CD4-positive, CD25-positive, alpha-beta regulatory T cell (primary cell): Measurements from ENCODE around the gene EME1. TPM values are rescaled to one million over a fixed set of nuclear protein-coding genes. Genes with fewer than 3 reads are reported as not detected.
"Not testable (repeated sequence)": the region's sequence is repeated elsewhere in the genome, so short reads cannot be mapped to it uniquely, and the experiment has no call there.

Experiments
- ATAC-seq, 2 donors: fragments of 150-1000 bp; cut with Tn5 transposase; one replicate each; pipeline ENCODE4 v1.10.0; 2021; ENCODE audit warnings: low read depth in 2 of 2, moderate number of reproducible peaks in 2 of 2, moderate library complexity in 1 of 2
- DNase-seq, 3 donors: peaks; one replicate each; pipeline versions ENCODE4 v3.0.0 to v3.0.0-alpha.2; 2012 to 2022; ENCODE audit warnings: mixed read lengths in 1 of 3
- H3K27ac ChIP-seq: one replicate; pipeline ENCODE4 v1.7.0; 2013; ENCODE audit warnings: mild to moderate bottlenecking, low read length; ENCODE audit not compliant: insufficient read depth, poor library complexity, severe bottlenecking
- H3K27me3 ChIP-seq: one replicate; pipeline ENCODE4 v1.7.0; 2013; ENCODE audit warnings: low read length; ENCODE audit not compliant: control insufficient read depth, insufficient read depth
- H3K36me3 ChIP-seq: one replicate; pipeline ENCODE4 v1.7.0; 2013; ENCODE audit warnings: mild to moderate bottlenecking, low read length, moderate library complexity; ENCODE audit not compliant: control insufficient read depth, insufficient read depth
- H3K4me1 ChIP-seq: 2 replicates; pipeline ENCODE4 v1.7.0; 2013; ENCODE audit warnings: mild to moderate bottlenecking, low read length; ENCODE audit not compliant: insufficient read depth, control insufficient read depth, poor library complexity, severe bottlenecking
- H3K4me3 ChIP-seq: one replicate; pipeline ENCODE4 v1.7.0; 2013; ENCODE audit warnings: low read depth, mild to moderate bottlenecking, low read length, moderate library complexity
- H3K9me3 ChIP-seq, 2 experiments: 1 replicate in 1 of 2; 2 replicates in 1 of 2; pipeline ENCODE4 v1.7.0; 2013; ENCODE audit warnings: low read length in 2 of 2, mild to moderate bottlenecking in 1 of 2, moderate library complexity in 1 of 2; ENCODE audit not compliant: control insufficient read depth in 2 of 2
- H3K27ac Mint-ChIP-seq, 3 donors: one replicate each; pipeline ENCODE4 v1.8.0; 2020 to 2022; ENCODE audit warnings: mild to moderate bottlenecking in 3 of 3, mixed read lengths in 3 of 3, moderate library complexity in 2 of 3
- H3K27me3 Mint-ChIP-seq: one replicate; pipeline ENCODE4 v1.8.0; 2022; ENCODE audit warnings: mild to moderate bottlenecking, mixed read lengths
- H3K36me3 Mint-ChIP-seq: one replicate; pipeline ENCODE4 v1.8.0; 2020; ENCODE audit warnings: mixed read lengths
- H3K4me1 Mint-ChIP-seq, 4 donors: one replicate each; pipeline ENCODE4 v1.8.0; 2020 to 2022; ENCODE audit warnings: mixed read lengths in 4 of 4, mild to moderate bottlenecking in 1 of 4
- H3K4me3 Mint-ChIP-seq, 4 donors: one replicate each; pipeline ENCODE4 v1.8.0; 2020 to 2022; ENCODE audit warnings: mild to moderate bottlenecking in 4 of 4, mixed read lengths in 4 of 4, moderate library complexity in 3 of 4
- H3K9me3 Mint-ChIP-seq, 7 donors: one replicate each; pipeline ENCODE4 v1.8.0; 2020 to 2022; ENCODE audit warnings: mixed read lengths in 7 of 7, mild to moderate bottlenecking in 3 of 7, moderate library complexity in 2 of 7
- polyA plus RNA-seq, 4 donors: library from polyadenylated mRNA; unstranded; fragments of 300-500 nt; fragmentation: Illumina TruSeq; gene quantifications; one replicate each; pipeline ENCODE4 v1.2.3, GENCODE V29; 2021
- total RNA-seq: library from RNA; stranded (reverse); gene quantifications from one replicate; pipeline ENCODE4 v1.2.3, GENCODE V29; 2022

The EME1 gene
- total and polyA plus RNA-seq, 5 donors from 2014 or later: 0.49 to 1.5 (median 0.70) TPM; not detected in 1

- Mint-ChIP-seq H3K36me3 (no peaks in the 10 kb centered on the region), H3K4me1 (peaks cover 5 to 49% (median 30%) of the 10 kb centered on the region in 4 donors), H3K27me3 (peaks cover 5% of the 10 kb centered on the region), H3K27ac (peak overlapping the region; percentile 88 to 95 (median 93)), H3K4me3 (peak overlapping the region; percentile 89 to 92 (median 90)), H3K9me3 (no peaks in the 10 kb centered on the region)
- ATAC-seq (no peak), DNase-seq (no peak)
- H3K4me3 ChIP-seq: peak overlapping the region; percentile 68
- H3K9me3 ChIP-seq: no peaks in the 10 kb centered on the region
- peak overlapping the region; percentile 68 for H3K27ac ChIP-seq
- peaks cover 30% of the 10 kb centered on the region for H3K4me1 ChIP-seq
- H3K36me3 ChIP-seq: no peaks in the 10 kb centered on the region
- H3K27me3 ChIP-seq: no peaks in the 10 kb centered on the region
These were observed 53.4 kb downstream of the EME1 start for GRCh38 chr17:50426472-50426782.

GRCh38 chr17:50426814-50427787 lies 54.1 kb downstream of the EME1 start:
- peak in 2 of 3 donors; percentile 26 to 45 for DNase-seq
- H3K27me3 Mint-ChIP-seq: no peaks in the 10 kb centered on the region
- peak overlapping the region; percentile 89 to 92 (median 90) for H3K4me3 Mint-ChIP-seq
- peak overlapping the region; percentile 88 to 95 (median 93) for H3K27ac Mint-ChIP-seq
- ATAC-seq: peak; percentile 47 to 53
- no peaks in the 10 kb centered on the region for H3K36me3 Mint-ChIP-seq
- peak overlapping the region; percentile 68 for H3K27ac ChIP-seq
- H3K27me3 ChIP-seq: no peaks in the 10 kb centered on the region
- H3K4me3 ChIP-seq: peak overlapping the region; percentile 68
- H3K9me3 ChIP-seq: no peaks in the 10 kb centered on the region
- peaks cover 26% of the 10 kb centered on the region for H3K4me1 ChIP-seq
- peaks cover 0 to 44% (median 26%) of the 10 kb centered on the region in 4 donors for H3K4me1 Mint-ChIP-seq
- no peaks in the 10 kb centered on the region for H3K9me3 Mint-ChIP-seq
- no peaks in the 10 kb centered on the region for H3K36me3 ChIP-seq

- not testable (repeated sequence) for ATAC-seq, H3K27me3 Mint-ChIP-seq, H3K36me3 Mint-ChIP-seq, H3K36me3 ChIP-seq, H3K27ac ChIP-seq, H3K27me3 ChIP-seq, DNase-seq, H3K9me3 Mint-ChIP-seq, H3K4me3 ChIP-seq, H3K9me3 ChIP-seq
- Mint-ChIP-seq H3K27ac (peak overlapping the region in 1 of 3 donors; percentile 95), H3K4me3 (peak overlapping the region in 3 of 4 donors; percentile 70 to 92 (median 91)), H3K4me1 (peaks cover 0 to 44% (median 25%) of the 10 kb centered on the region in 4 donors)
- H3K4me1 ChIP-seq: peaks cover 26% of the 10 kb centered on the region
These were observed 55.1 kb downstream of the EME1 start for GRCh38 chr17:50428126-50428525.

GRCh38 chr17:50428831-50429424 lies 55.9 kb downstream of the EME1 start:
- peaks cover 0 to 39% (median 23%) of the 10 kb centered on the region in 4 donors for H3K4me1 Mint-ChIP-seq
- DNase-seq: no peak
- no peaks in the 10 kb centered on the region for H3K36me3 Mint-ChIP-seq
- Histone ChIP-seq H3K27ac (no peak overlapping the region), H3K9me3 (no peaks in the 10 kb centered on the region), H3K4me1 (peaks cover 26% of the 10 kb centered on the region), H3K36me3 (no peaks in the 10 kb centered on the region), H3K4me3 (no peak overlapping the region), H3K27me3 (no peaks in the 10 kb centered on the region)
- ATAC-seq: no peak
- no peaks in the 10 kb centered on the region for H3K9me3 Mint-ChIP-seq
- no peaks in the 10 kb centered on the region for H3K27me3 Mint-ChIP-seq
- H3K27ac Mint-ChIP-seq: no peak overlapping the region
- H3K4me3 Mint-ChIP-seq: peak overlapping the region in 1 of 4 donors; percentile 33

- Histone ChIP-seq H3K36me3 (no peaks in the 10 kb centered on the region), H3K27me3 (no peaks in the 10 kb centered on the region), H3K4me3 (no peak overlapping the region), H3K9me3 (no peaks in the 10 kb centered on the region), H3K4me1 (peaks cover 26% of the 10 kb centered on the region), H3K27ac (no peak overlapping the region)
- DNase-seq (no peak), ATAC-seq (no peak)
- Mint-ChIP-seq H3K9me3 (no peaks in the 10 kb centered on the region), H3K36me3 (no peaks in the 10 kb centered on the region), H3K27ac (peak overlapping the region in 1 of 3 donors; percentile 88), H3K27me3 (no peaks in the 10 kb centered on the region), H3K4me1 (peaks cover 0 to 38% (median 23%) of the 10 kb centered on the region in 4 donors), H3K4me3 (peak overlapping the region in 1 of 4 donors; percentile 22)
These were observed 56.8 kb downstream of the EME1 start for GRCh38 chr17:50429793-50430192.

Other genes with a start within 250 kb of the EME1 start
- 0.96 TPM for gene SAMD14, start 243.1 kb upstream of the EME1 start, total RNA-seq
- under 1 TPM in 1 of 4 donors, not detected in 3; 0.09 TPM for gene SAMD14, start 243.1 kb upstream of the EME1 start, polyA plus RNA-seq
- gene PPP1R9B, start 222.6 kb upstream of the EME1 start, total RNA-seq: 85.4 TPM
- under 1 TPM; 0.41 to 0.55 (median 0.44) TPM for gene PPP1R9B, start 222.6 kb upstream of the EME1 start, polyA plus RNA-seq
- not detected for gene SGCA, start 207.2 kb upstream of the EME1 start, total RNA-seq
- not detected for gene SGCA, start 207.2 kb upstream of the EME1 start, polyA plus RNA-seq
- gene COL1A1, start 171.6 kb upstream of the EME1 start, total RNA-seq: 26.2 TPM
- not detected for gene COL1A1, start 171.6 kb upstream of the EME1 start, polyA plus RNA-seq
- gene TMEM92, start 98.8 kb upstream of the EME1 start, total RNA-seq: not detected
- gene TMEM92, start 98.8 kb upstream of the EME1 start, polyA plus RNA-seq: not detected
- 15.5 TPM for gene XYLT2, start 27.1 kb upstream of the EME1 start, total RNA-seq
- 10 to 100 TPM in 2 of 4 donors, 1 to 10 TPM in 2; 6.2 to 15.9 (median 11.3) TPM for gene XYLT2, start 27.1 kb upstream of the EME1 start, polyA plus RNA-seq
- 33.5 TPM for gene MRPL27, start within 50 bp of the EME1 start, total RNA-seq
- 10 to 100 TPM; 61.6 to 86.7 (median 80.2) TPM for gene MRPL27, start within 50 bp of the EME1 start, polyA plus RNA-seq
- gene LRRC59, start 24.3 kb downstream of the EME1 start, total RNA-seq: 49.9 TPM
- 10 to 100 TPM; 17.2 to 24.0 (median 20.5) TPM for gene LRRC59, start 24.3 kb downstream of the EME1 start, polyA plus RNA-seq
- 22.2 TPM for gene ACSF2, start 53.0 kb downstream of the EME1 start, total RNA-seq
- 1 to 10 TPM; 2.7 to 5.5 (median 3.4) TPM for gene ACSF2, start 53.0 kb downstream of the EME1 start, polyA plus RNA-seq
- not detected for gene CHAD, start 95.7 kb downstream of the EME1 start, total RNA-seq
- gene CHAD, start 95.7 kb downstream of the EME1 start, polyA plus RNA-seq: not detected
- 45.3 TPM for gene RSAD1, start 105.6 kb downstream of the EME1 start, total RNA-seq
- gene RSAD1, start 105.6 kb downstream of the EME1 start, polyA plus RNA-seq: 10 to 100 TPM; 43.3 to 53.4 (median 46.1) TPM
- gene MYCBPAP, start 135.2 kb downstream of the EME1 start, total RNA-seq: 5.7 TPM
- 1 to 10 TPM in 2 of 4 donors, under 1 TPM in 2; 0.50 to 1.6 (median 0.89) TPM for gene MYCBPAP, start 135.2 kb downstream of the EME1 start, polyA plus RNA-seq
- gene EPN3, start 159.5 kb downstream of the EME1 start, total RNA-seq: not detected
- not detected for gene EPN3, start 159.5 kb downstream of the EME1 start, polyA plus RNA-seq
- 26.8 TPM for gene SPATA20, start 173.9 kb downstream of the EME1 start, total RNA-seq
- 10 to 100 TPM in 1 of 4 donors, 1 to 10 TPM in 3; 5.8 to 10.3 (median 6.5) TPM for gene SPATA20, start 173.9 kb downstream of the EME1 start, polyA plus RNA-seq
- gene CACNA1G, start 187.5 kb downstream of the EME1 start, total RNA-seq: 0.05 TPM
- not detected for gene CACNA1G, start 187.5 kb downstream of the EME1 start, polyA plus RNA-seq